Right cardiac atrium (tissue), 5 donors: ENCODE measurements around the gene RAB24. TPM values are rescaled to one million over a fixed set of nuclear protein-coding genes. Genes with fewer than 3 reads are reported as not detected.

Source experiments
- ATAC-seq, 2 donors: fragments of 200-7000 bp; cut with Tn5 transposase; one replicate each; pipeline versions ENCODE4 v1.8.0 to v1.9.1; 2020; ENCODE audit warnings: moderate library complexity in 2 of 2, mild to moderate bottlenecking in 1 of 2
- DNase-seq, 3 donors: peaks; one replicate each; pipeline ENCODE4 v3.0.0-alpha.2; 2020
- H3K27ac ChIP-seq: one replicate; pipeline ENCODE4 v1.5.1; 2013; ENCODE audit warnings: mild to moderate bottlenecking, low read length, control low read depth, moderate library complexity
- H3K27me3 ChIP-seq: one replicate; pipeline ENCODE4 v1.6.1; 2013; ENCODE audit not compliant: control insufficient read depth, insufficient read depth
- H3K4me1 ChIP-seq: one replicate; pipeline ENCODE4 v1.6.1; 2013; ENCODE audit warnings: low read length; ENCODE audit not compliant: control insufficient read depth, insufficient read depth
- H3K4me3 ChIP-seq: one replicate; pipeline ENCODE4 v1.5.1; 2013; ENCODE audit warnings: low read length, control low read depth
- H3K9me3 ChIP-seq: one replicate; pipeline ENCODE4 v1.6.1; 2013; ENCODE audit warnings: low read length; ENCODE audit not compliant: control insufficient read depth
- WGBS: extraction: QIAGEN DNeasy Blood & Tissue Kit; methylation state at CpG from one replicate; pipeline ENCODE4 v1.1.7; 2013; 5-methylcytosine and 5-hydroxymethylcytosine counted together
- intact Hi-C, 4 donors: fragments of 100-400 bp; cut with DNase I; formaldehyde crosslinking; loops; one replicate each; pipeline versions ENCODE4 v1.11.0 to v1.14.0; 2022 to 2023
- polyA plus RNA-seq: library from polyadenylated mRNA; stranded (reverse); fragments of 200-250 nt; gene quantifications from one replicate; pipeline ENCODE4 v1.2.3, GENCODE V29; 2013
- total RNA-seq, 4 donors: library from RNA; stranded (reverse); fragmentation: NEBNext Ultra II Directional; extraction: Animal tissue kit (Norgen Biotek cat#: 25700); gene quantifications; one replicate each; pipeline ENCODE4 v1.2.1, GENCODE V29; 2021
- donor health status: healthy with polysubstance abuse.
- donor health status: DM: no; HTN: yes; CAD: no.
- donor health status: DM: no; HTN: no; CAD: no.
- donor health status: DM: no; HTN: yes; CAD: no; lungs with severe emphysema.
- donor health status: DM: yes; HTN: yes; CAD: no.

The RAB24 gene
- total and polyA plus RNA-seq, 5 donors = 15.0 to 28.6 (median 21.2) TPM

GRCh38 chr5:177317959-177318377 is 14.4 kb upstream of the RAB24 start:
- no peak overlapping the region for H3K27ac ChIP-seq
- no peaks in the 10 kb centered on the region for H3K27me3 ChIP-seq
- no peak overlapping the region for H3K4me3 ChIP-seq
- 33% methylated on average over 7 of the region's 7 CpGs for WGBS
- ATAC-seq = peak; percentile 36 to 40
- H3K9me3 ChIP-seq = no peaks in the 10 kb centered on the region
- intact Hi-C loops = loop anchor here in 1 of 4 donors (10.0 kb wide), 1 partner anchor 187 kb away; the partner anchor contains the start of gene DOK3
- H3K4me1 ChIP-seq = no peaks in the 10 kb centered on the region
- peak; percentile 70 to 88 (median 81) for DNase-seq

- 90% methylated on average over 3 of the region's 3 CpGs for whole genome bisulfite sequencing
- no peak for ATAC-seq
- H3K4me3 ChIP-seq = no peak overlapping the region
- H3K27ac ChIP-seq = no peak overlapping the region
- H3K9me3 ChIP-seq = no peaks in the 10 kb centered on the region
- no peak for DNase-seq
- peaks cover 3% of the 10 kb centered on the region for H3K4me1 ChIP-seq
- no peaks in the 10 kb centered on the region for H3K27me3 ChIP-seq
- intact Hi-C loops = loop anchor here in 1 of 4 donors (10.0 kb wide), 1 partner anchor 189 kb away; the partner anchor contains the start of gene DOK3
These were observed 12.5 kb upstream of the RAB24 start for GRCh38 chr5:177316005-177316404.

GRCh38 chr5:177315411-177315810 is 11.9 kb upstream of the RAB24 start:
- Histone ChIP-seq H3K27me3 (no peaks in the 10 kb centered on the region), H3K27ac (no peak overlapping the region), H3K4me3 (no peak overlapping the region), H3K9me3 (no peaks in the 10 kb centered on the region), H3K4me1 (peaks cover 3% of the 10 kb centered on the region)
- ATAC-seq = no peak
- peak in 1 of 3 donors; percentile 46 for DNase-seq
- 90% methylated on average over 7 of the region's 7 CpGs for WGBS
- intact Hi-C loops = loop anchor here in 1 of 4 donors (10.0 kb wide), 1 partner anchor 189 kb away; the partner anchor contains the start of gene DOK3

- WGBS = 80% methylated on average over 18 of the region's 18 CpGs
- Histone ChIP-seq H3K27me3 (no peaks in the 10 kb centered on the region), H3K4me3 (no peak overlapping the region), H3K27ac (no peak overlapping the region), H3K4me1 (peaks cover 3% of the 10 kb centered on the region), H3K9me3 (no peaks in the 10 kb centered on the region)
- ATAC-seq = no peak
- peak in 1 of 3 donors; percentile 49 for DNase-seq
- intact Hi-C loops = loop anchor here in 1 of 4 donors (10.0 kb wide), 1 partner anchor 190 kb away; the partner anchor contains the start of gene DOK3
These were observed 11.1 kb upstream of the RAB24 start for GRCh38 chr5:177314376-177315342.

GRCh38 chr5:177313561-177314259 is 10.2 kb upstream of the RAB24 start:
- DNase-seq = peak in 1 of 3 donors; percentile 9
- intact Hi-C loops = loop anchor here in 1 of 4 donors (10.0 kb wide), 1 partner anchor 191 kb away; the partner anchor contains the start of gene DOK3
- no peaks in the 10 kb centered on the region for H3K27me3 ChIP-seq

GRCh38 chr5:177312649-177313181 is 9.2 kb upstream of the RAB24 start:
- Histone ChIP-seq H3K27ac (no peak overlapping the region), H3K27me3 (no peaks in the 10 kb centered on the region), H3K4me1 (peaks cover 3% of the 10 kb centered on the region), H3K9me3 (no peaks in the 10 kb centered on the region), H3K4me3 (no peak overlapping the region)
- DNase-seq (peak in 1 of 3 donors; percentile 53), ATAC-seq (no peak)
- WGBS = 9% methylated on average over 19 of the region's 19 CpGs
- intact Hi-C loops = loop anchor here in 1 of 4 donors (10.0 kb wide), 1 partner anchor 192 kb away; the partner anchor contains the start of gene DOK3

More at GRCh38 chr5:177313561-177314259, 10.2 kb upstream of the RAB24 start:
- 91% methylated on average over 15 of the region's 15 CpGs for whole genome bisulfite sequencing
- ATAC-seq = no peak
- peaks cover 3% of the 10 kb centered on the region for H3K4me1 ChIP-seq
- H3K4me3 ChIP-seq = no peak overlapping the region
- no peaks in the 10 kb centered on the region for H3K9me3 ChIP-seq
- no peak overlapping the region for H3K27ac ChIP-seq

GRCh38 chr5:177311723-177312648 is 8.5 kb upstream of the RAB24 start, which contains the start of gene MXD3:
TSS of gene MXD3 (minus strand) at chr5:177311898. CDS start at chr5:177311830, 68 bp downstream.
- Histone ChIP-seq H3K4me3 (peak within 1 kb of the TSS; percentile 50), H3K4me1 (peaks cover 3% of the 10 kb centered on the region), H3K27me3 (no peaks in the 10 kb centered on the region), H3K9me3 (no peaks in the 10 kb centered on the region), H3K27ac (no peak within 1 kb of the TSS)
- ATAC-seq (peak; percentile 92 to 93), DNase-seq (peak; percentile 98 to 99 (median 98))
- under 1% methylated on average over 78 of the region's 78 CpGs for WGBS
- intact Hi-C loops = loop anchor here in 1 of 4 donors (10.0 kb wide), 1 partner anchor 193 kb away; the partner anchor contains the start of gene DOK3

- intact Hi-C loops = loop anchor here in 1 of 4 donors (10.0 kb wide), 1 partner anchor 193 kb away; the partner anchor contains the start of gene DOK3
- H3K9me3 ChIP-seq = no peaks in the 10 kb centered on the region
- 1% methylated on average over 23 of the region's 23 CpGs for WGBS
- H3K27me3 ChIP-seq = no peaks in the 10 kb centered on the region
- DNase-seq = peak in 1 of 3 donors; percentile 77
- no peak overlapping the region for H3K27ac ChIP-seq
- peak overlapping the region; percentile 50 for H3K4me3 ChIP-seq
- ATAC-seq = peak; percentile 10
- H3K4me1 ChIP-seq = peaks cover 3% of the 10 kb centered on the region
These were observed 7.8 kb upstream of the RAB24 start for GRCh38 chr5:177311392-177311722.

- 13% methylated on average over 20 of the region's 20 CpGs for WGBS
- Histone ChIP-seq H3K9me3 (no peaks in the 10 kb centered on the region), H3K27ac (no peak overlapping the region), H3K27me3 (no peaks in the 10 kb centered on the region), H3K4me3 (peak overlapping the region; percentile 50), H3K4me1 (peaks cover 3% of the 10 kb centered on the region)
- intact Hi-C loops = loop anchor here in 1 of 4 donors (10.0 kb wide), 1 partner anchor 194 kb away; the partner anchor contains the start of gene DOK3
- ATAC-seq (no peak), DNase-seq (peak in 1 of 3 donors; percentile 53)
These were observed 7.4 kb upstream of the RAB24 start for GRCh38 chr5:177310757-177311391.
